Tibial artery (tissue), 4 donors: Measurements from ENCODE around the gene CCNA2.

Experiments used
- DNase-seq, 2 donors: peaks; one replicate each; pipeline ENCODE4 v3.0.0-alpha.2; 2019
- H3K27ac ChIP-seq, 2 donors: fragments of 200-600 bp; sonication (generic) in 1 of 2; 1 replicate in 1 of 2; 2 replicates in 1 of 2; pipeline ENCODE4 v1.5.1; 2018 to 2019; ENCODE audit warnings: mild to moderate bottlenecking in 1 of 2
- H3K27me3 ChIP-seq, 2 donors: fragments of 200-600 bp; sonication (generic) in 1 of 2; one replicate each; pipeline versions ENCODE4 v1.5.1 to v1.6.0; 2016 to 2019
- H3K36me3 ChIP-seq, 3 donors: fragments of 200-600 bp; sonication (generic) in 2 of 3; one replicate each; pipeline ENCODE4 v1.5.1; 2016 to 2019; ENCODE audit warnings: mild to moderate bottlenecking in 2 of 3
- H3K4me1 ChIP-seq, 4 donors: fragments of 200-600 bp; sonication (generic) in 2 of 4; 1 replicate in 3 of 4; 2 replicates in 1 of 4; pipeline ENCODE4 v1.5.1; 2016 to 2019
- H3K4me3 ChIP-seq, 2 donors: fragments of 200-600 bp; sonication (generic) in 1 of 2; 1 replicate in 1 of 2; 2 replicates in 1 of 2; pipeline ENCODE4 v1.5.1; 2018 to 2019; ENCODE audit warnings: mild to moderate bottlenecking in 2 of 2
- H3K9me3 ChIP-seq, 3 donors: fragments of 200-600 bp; sonication (generic) in 1 of 3; one replicate each; pipeline ENCODE4 v1.5.1; 2016 to 2019
- intact Hi-C: fragments of 100-400 bp; cut with DNase I; formaldehyde crosslinking; loops from one replicate; pipeline ENCODE4 v1.15.0; 2023; ENCODE audit warnings: low total_unique reads
- TF ChIP-seq, protein P1 (sequence below), 2 experiments: fragments of 200-600 bp in 1 of 2; fragments of 450-650 bp in 1 of 2; IDR thresholded peaks; one replicate each; pipeline ENCODE4 v1.5.1; 2017 to 2019; ENCODE audit warnings: antibody characterized with exemption in 2 of 2, mild to moderate bottlenecking in 1 of 2, moderate library complexity in 1 of 2

Gene CCNA2

DNA sequence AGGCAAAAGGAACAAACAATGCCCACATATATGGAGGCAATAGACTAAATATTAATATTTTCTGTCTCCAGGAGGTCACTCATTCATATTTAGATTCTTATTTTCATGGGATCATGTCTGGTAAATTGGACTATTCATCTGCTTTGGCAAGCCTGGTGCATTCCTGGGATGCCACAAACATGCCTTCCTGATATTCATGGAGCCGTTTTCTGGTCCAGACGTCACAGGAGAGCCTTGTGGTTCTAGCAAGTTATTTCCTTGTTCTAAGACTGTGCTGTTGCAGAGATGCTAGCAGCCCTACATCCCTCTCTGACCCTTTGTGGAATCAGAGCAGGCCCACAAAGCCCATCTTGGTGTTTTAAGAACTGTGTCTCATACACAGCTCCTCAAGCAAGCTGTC is 38.7 kb downstream of the CCNA2 start:
- DNase-seq, result no peak
- peaks cover 0 to 7% (median 5%) of the 10 kb centered on the region in 4 donors for H3K4me1 ChIP-seq
- intact Hi-C loops, result no loop called here
- no peak overlapping the region for H3K27ac ChIP-seq
- TF ChIP-seq, protein P1, sequence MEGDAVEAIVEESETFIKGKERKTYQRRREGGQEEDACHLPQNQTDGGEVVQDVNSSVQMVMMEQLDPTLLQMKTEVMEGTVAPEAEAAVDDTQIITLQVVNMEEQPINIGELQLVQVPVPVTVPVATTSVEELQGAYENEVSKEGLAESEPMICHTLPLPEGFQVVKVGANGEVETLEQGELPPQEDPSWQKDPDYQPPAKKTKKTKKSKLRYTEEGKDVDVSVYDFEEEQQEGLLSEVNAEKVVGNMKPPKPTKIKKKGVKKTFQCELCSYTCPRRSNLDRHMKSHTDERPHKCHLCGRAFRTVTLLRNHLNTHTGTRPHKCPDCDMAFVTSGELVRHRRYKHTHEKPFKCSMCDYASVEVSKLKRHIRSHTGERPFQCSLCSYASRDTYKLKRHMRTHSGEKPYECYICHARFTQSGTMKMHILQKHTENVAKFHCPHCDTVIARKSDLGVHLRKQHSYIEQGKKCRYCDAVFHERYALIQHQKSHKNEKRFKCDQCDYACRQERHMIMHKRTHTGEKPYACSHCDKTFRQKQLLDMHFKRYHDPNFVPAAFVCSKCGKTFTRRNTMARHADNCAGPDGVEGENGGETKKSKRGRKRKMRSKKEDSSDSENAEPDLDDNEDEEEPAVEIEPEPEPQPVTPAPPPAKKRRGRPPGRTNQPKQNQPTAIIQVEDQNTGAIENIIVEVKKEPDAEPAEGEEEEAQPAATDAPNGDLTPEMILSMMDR (IDR thresholded peaks at IDR 0.05), result no peak
- H3K36me3 ChIP-seq, result no peaks in the 10 kb centered on the region
- no peak overlapping the region for H3K4me3 ChIP-seq
- H3K27me3 ChIP-seq, result no peaks in the 10 kb centered on the region
- peaks cover 0 to 4% (median 0%) of the 10 kb centered on the region in 3 donors for H3K9me3 ChIP-seq

DNA sequence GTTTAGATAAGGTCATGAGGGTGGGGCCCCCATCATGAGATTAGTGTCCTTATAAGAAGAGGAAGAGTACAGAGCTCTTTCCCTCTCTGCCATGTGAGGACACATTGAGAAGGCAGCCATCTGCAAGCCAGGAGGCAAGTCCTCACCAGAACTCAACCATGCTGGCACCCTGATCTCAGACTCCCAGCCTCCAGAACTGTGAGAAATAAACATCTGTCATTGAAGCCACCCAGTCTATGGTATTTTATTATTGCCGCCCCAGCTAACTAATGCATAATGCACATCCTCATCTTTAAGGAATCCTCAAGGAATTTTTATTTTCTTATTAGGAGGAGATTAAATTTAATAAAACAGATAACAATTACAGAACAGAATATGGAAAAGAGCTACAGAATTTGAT is 39.3 kb downstream of the CCNA2 start:
- Histone ChIP-seq H3K36me3 (no peaks in the 10 kb centered on the region), H3K27ac (no peak overlapping the region), H3K4me1 (peaks cover 0 to 7% (median 5%) of the 10 kb centered on the region in 4 donors), H3K4me3 (no peak overlapping the region), H3K9me3 (peaks cover 0 to 4% (median 0%) of the 10 kb centered on the region in 3 donors), H3K27me3 (peaks cover 0 to 3% of the 10 kb centered on the region in 2 donors)
- intact Hi-C loops, result no loop called here
- DNase-seq, result no peak
- TF ChIP-seq, protein P1 (IDR thresholded peaks at IDR 0.05), result no peak

DNA sequence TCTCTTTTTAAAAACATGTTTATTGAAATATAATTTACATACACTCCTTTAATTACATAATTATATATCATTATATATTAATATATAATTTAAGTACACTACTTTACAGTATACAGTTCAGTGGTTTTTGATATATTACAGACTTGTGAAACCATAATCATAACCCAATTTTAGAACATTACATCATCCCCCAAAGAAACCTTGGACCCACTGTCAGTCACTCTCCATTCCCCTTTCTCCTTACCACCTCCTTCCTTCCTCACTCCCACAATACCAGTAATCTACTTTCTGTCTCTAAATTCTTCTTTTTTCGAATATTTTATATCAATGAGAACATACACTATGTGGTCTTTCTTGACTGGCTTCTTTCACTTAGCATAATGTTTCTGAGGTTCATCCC is 40.5 kb downstream of the CCNA2 start:
- TF ChIP-seq, protein P1 (IDR thresholded peaks at IDR 0.05), result no peak
- Histone ChIP-seq H3K4me1 (peaks cover 0 to 7% (median 5%) of the 10 kb centered on the region in 4 donors), H3K27ac (no peak overlapping the region), H3K36me3 (no peaks in the 10 kb centered on the region), H3K4me3 (no peak overlapping the region), H3K27me3 (peaks cover 0 to 3% of the 10 kb centered on the region in 2 donors), H3K9me3 (peaks cover 0 to 4% (median 0%) of the 10 kb centered on the region in 3 donors)
- no peak for DNase-seq
- intact Hi-C loops, result no loop called here

DNA sequence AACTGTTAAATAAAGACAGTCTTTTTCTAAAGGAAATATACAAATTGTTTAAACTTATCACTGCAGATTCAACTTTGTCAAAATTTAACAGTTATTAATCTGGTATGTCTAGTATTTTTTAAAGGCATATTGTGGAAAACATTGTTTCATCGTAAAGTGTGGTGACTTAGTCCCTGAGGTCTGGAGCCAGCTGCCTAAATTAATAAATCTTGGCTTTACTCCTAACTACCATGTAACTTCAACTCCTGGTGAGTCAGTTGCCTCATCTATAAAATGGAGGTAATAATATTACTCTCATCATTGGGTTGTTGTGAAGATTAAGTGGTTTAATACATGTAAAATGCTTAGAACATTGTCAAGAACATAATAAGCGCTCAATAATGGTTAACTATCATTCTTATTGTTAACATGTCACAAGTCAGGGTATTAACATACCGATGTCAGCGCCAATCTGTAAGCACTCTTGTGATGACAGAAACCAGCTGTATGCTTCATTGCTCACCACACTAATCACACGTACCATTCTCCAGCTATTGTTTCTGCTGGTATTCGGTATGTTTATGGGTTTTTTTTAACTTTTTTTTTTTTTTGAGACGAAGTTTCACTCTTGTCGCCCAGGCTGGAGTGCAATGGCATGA is 44.6 kb downstream of the CCNA2 start:
- no peaks in the 10 kb centered on the region for H3K4me1 ChIP-seq
- peaks cover 0 to 3% of the 10 kb centered on the region in 2 donors for H3K27me3 ChIP-seq
- H3K4me3 ChIP-seq, result no peak overlapping the region
- H3K9me3 ChIP-seq, result no peaks in the 10 kb centered on the region
- H3K36me3 ChIP-seq, result no peaks in the 10 kb centered on the region
- H3K27ac ChIP-seq, result no peak overlapping the region
- DNase-seq, result no peak
- TF ChIP-seq, protein P1 (IDR thresholded peaks at IDR 0.05), result no peak
- intact Hi-C loops, result no loop called here

DNA sequence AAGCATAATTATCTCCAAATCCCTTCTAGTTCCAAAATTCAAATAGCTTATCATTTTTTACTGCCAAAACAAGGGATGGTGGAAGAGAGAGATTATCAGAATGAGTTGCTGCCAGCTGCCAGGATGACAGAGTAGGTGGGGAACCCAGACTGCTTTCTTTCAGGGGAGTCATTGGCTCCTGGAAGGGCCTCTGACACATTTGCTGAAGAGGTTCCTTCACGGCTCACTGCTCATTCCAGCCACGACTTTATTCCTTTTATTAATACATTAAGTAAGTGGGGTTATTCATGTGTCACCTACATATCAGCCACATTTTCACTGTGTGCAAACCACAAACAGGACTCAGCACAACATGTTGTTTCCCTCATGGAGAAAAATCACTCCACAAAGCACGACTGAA is 46.1 kb downstream of the CCNA2 start:
- Histone ChIP-seq H3K4me1 (no peaks in the 10 kb centered on the region), H3K4me3 (no peak overlapping the region), H3K27ac (no peak overlapping the region), H3K9me3 (no peaks in the 10 kb centered on the region), H3K27me3 (peaks cover 0 to 3% of the 10 kb centered on the region in 2 donors), H3K36me3 (no peaks in the 10 kb centered on the region)
- TF ChIP-seq, protein P1 (IDR thresholded peaks at IDR 0.05), result no peak
- intact Hi-C loops, result no loop called here
- no peak for DNase-seq
